ENCODE measurements around the gene TRMT112. TPM values are rescaled to one million over a fixed set of nuclear protein-coding genes. Genes with fewer than 3 reads are reported as not detected.

The TRMT112 gene
- total and polyA plus RNA-seq, 10 of the 15 experiments (the other 5 are each of a cell fraction or from before 2014, with no cell fraction given), result 212 to 455 (median 308) TPM

- in situ Hi-C loops (cut with MboI) (no loop called here), intact Hi-C loops (cut with micrococcal nuclease; ENCODE audit: unreplicated experiment) (no loop called here)
- TF ChIP-seq ATF7 (IDR thresholded peaks at IDR 0.05; ENCODE audit: low read depth) (peak; percentile 44; the same call in 1 of the 2 replicates), SMARCA5 (IDR thresholded peaks at IDR 0.05) (peak; percentile 81), ESRRA (IDR thresholded peaks at IDR 0.05; ENCODE audit: low read length) (no peak)
- H3K27ac ChIP-seq (ENCODE audit: control insufficient read depth, insufficient read depth), result no peak overlapping the region
- no peak overlapping the region for H3K9ac ChIP-seq (ENCODE audit: control insufficient read depth, insufficient read depth, low read length)
- FAIRE-seq (no peak), DNase-seq (ENCODE audit: low read depth, low spot score) (no peak), ATAC-seq (no peak)
- 91% methylated on average over 8 of the region's 8 CpGs for WGBS (ENCODE audit: insufficient coverage, insufficient replicate concordance, low lambda C conversion rate, missing lambda C conversion rate)
- no peaks in the 10 kb centered on the region; the same call in 1 of the 2 replicates for H4K20me1 ChIP-seq (ENCODE audit: control insufficient read depth, insufficient read depth)
- POLR2A ChIA-PET, result interaction anchor here (1.8 to 4.6 kb wide), 2 partner anchors 21 to 67 kb away, joined by 9 to 37 read pairs; partner anchors contain the start of genes PRDX5 and TRMT112
- no peak overlapping the region for H3K4me3 ChIP-seq
- peaks cover 33% of the 10 kb centered on the region for H3K4me1 ChIP-seq (ENCODE audit: control insufficient read depth, insufficient read depth, low read length)
- CTCF ChIA-PET, result interaction anchor here (0.7 to 14.7 kb wide), 5 partner anchors 18 to 596 kb away, joined by 3 to 228 read pairs (median 3); partner anchors contain the start of genes PRDX5 and TRMT112
- no peak overlapping the region for H3K4me2 ChIP-seq (ENCODE audit: control insufficient read depth, insufficient read depth)
- BruUV-seq (replicated peaks), result no TSS peak
- no peaks in the 10 kb centered on the region for H3K27me3 ChIP-seq (replicated peaks in 1 of 2; ENCODE audit: control insufficient read depth in 2 of 2, insufficient read depth in 2 of 2, low read length in 1 of 2)
- H3K79me2 ChIP-seq (ENCODE audit: control insufficient read depth, insufficient read depth, low read length), result peaks cover 24% of the 10 kb centered on the region
- RAD21 ChIA-PET (ENCODE audit: unreplicated experiment), result interaction anchor here (1.1 to 4.7 kb wide), 2 partner anchors 20 to 21 kb away, joined by 3 to 57 read pairs; partner anchors contain the start of genes PRDX5, RPS6KA4 and TRMT112
- H3K36me3 ChIP-seq (ENCODE audit: control insufficient read depth in 2 of 2, insufficient read depth in 2 of 2, low read length in 1 of 2), result no peaks in the 10 kb centered on the region; a peak in 1 of 4 replicates
- H2AFZ ChIP-seq (ENCODE audit: control insufficient read depth, low read depth, low read length), result no peak overlapping the region
- SMC1A ChIA-PET (ENCODE audit: uncharacterized antibody, unreplicated experiment), result interaction anchor here (1.7 to 2.5 kb wide), 2 partner anchors 18 to 20 kb away, joined by 9 to 12 read pairs; partner anchors contain the start of genes PRDX5 and TRMT112
- H3K9me3 ChIP-seq (replicated peaks; ENCODE audit: control insufficient read depth, insufficient read depth, low read length), result no peaks in the 10 kb centered on the region
Measured at GRCh38 chr11:64337538-64338249, 20.3 kb upstream of the TRMT112 start.

Measured in GM12878 (cell line).